Panc1 (cell line): ENCODE measurements around the gene DNAH12. TPM values are rescaled to one million over a fixed set of nuclear protein-coding genes. Genes with fewer than 3 reads are reported as not detected.

Experiments
- ATAC-seq: fragments of 200-7000 bp; cut with Tn5 transposase; 2 replicates; pipeline ENCODE4 v1.9.1; 2020; ENCODE audit warnings: mild to moderate bottlenecking, moderate library complexity
- BruUV-seq: library from RNA; stranded (reverse); fragments of 400-500 nt; replicated peaks from 2 replicates; lab custom pipeline; 2021; lab: Mats Ljungman, UMichigan
- CTCF ChIA-PET: fragments of 300-600 bp; sonication (Branson Sonifier 250); formaldehyde crosslinking; loops from one replicate; lab custom pipeline; 2022; ENCODE audit warnings: antibody characterized with exemption; lab: Charles Lee
- POLR2A ChIA-PET: fragments of 300-600 bp; sonication (Branson Sonifier 250); formaldehyde crosslinking; loops from one replicate; lab custom pipeline; 2022; ENCODE audit warnings: antibody characterized with exemption; lab: Charles Lee
- DNase-seq: peaks from one replicate; pipeline ENCODE4 v3.0.0-alpha.2; 2010; ENCODE audit warnings: low read depth, low spot score
- H3K27ac ChIP-seq: 2 replicates; pipeline ENCODE4 v1.5.1; 2011; ENCODE audit warnings: mild to moderate bottlenecking, low read length, inconsistent platforms
- H3K27me3 ChIP-seq: fragments of 200-500 bp; sonication (Bioruptor generic); 2 replicates; pipeline ENCODE4 v1.6.0; 2014; ENCODE audit warnings: low read length, inconsistent platforms; ENCODE audit not compliant: control insufficient read depth, insufficient read depth
- H3K36me3 ChIP-seq: fragments of 200-500 bp; sonication (Bioruptor generic); 2 replicates; pipeline ENCODE4 v1.5.1; 2014; ENCODE audit warnings: inconsistent platforms, mild to moderate bottlenecking, low read length, moderate library complexity; ENCODE audit not compliant: control insufficient read depth, insufficient read depth
- H3K4me1 ChIP-seq: 2 replicates; pipeline ENCODE4 v1.5.1; 2011; ENCODE audit warnings: inconsistent platforms, mild to moderate bottlenecking, low read length, moderate library complexity; ENCODE audit not compliant: control insufficient read depth, insufficient read depth
- H3K4me3 ChIP-seq, 2 experiments: 2 replicates each; pipeline ENCODE4 v1.5.1; 2011 to 2012; ENCODE audit warnings: low read depth in 2 of 2, low read length in 2 of 2, mild to moderate bottlenecking in 2 of 2, inconsistent platforms in 1 of 2, moderate library complexity in 1 of 2
- H3K9me3 ChIP-seq: fragments of 200-500 bp; sonication (Bioruptor generic); 2 replicates; pipeline ENCODE4 v1.5.1; 2014; ENCODE audit warnings: low read depth, mild to moderate bottlenecking, inconsistent platforms, low read length, moderate library complexity; ENCODE audit not compliant: control insufficient read depth, insufficient read depth
- POLR2AphosphoS5 ChIP-seq: IDR thresholded peaks from 2 replicates; pipeline ENCODE4 v1.6.1; 2012; ENCODE audit warnings: mild to moderate bottlenecking, low read depth, low read length, moderate library complexity
- SIN3A ChIP-seq: IDR thresholded peaks from 2 replicates; pipeline ENCODE4 v1.6.1; 2012; ENCODE audit warnings: low read depth, mild to moderate bottlenecking, low read length, moderate library complexity, borderline replicate concordance; ENCODE audit not compliant: insufficient read depth
- TCF7L2 ChIP-seq: IDR thresholded peaks from 2 replicates; pipeline ENCODE4 v1.6.1; 2011; ENCODE audit warnings: mild to moderate bottlenecking, low read depth, low read length, inconsistent platforms
- in situ Hi-C: cut with HindIII; loops from 2 replicates; pipeline ENCODE4 v1.10.0; 2016; ENCODE audit warnings: low sequenced_read_pairs, low pct_unique_long_range_greater_than_20kb
- intact Hi-C: fragments of 100-400 bp; cut with micrococcal nuclease; formaldehyde crosslinking; loops from one replicate; pipeline ENCODE4 v1.10.0; 2022; ENCODE audit not compliant: unreplicated experiment
- total RNA-seq: library from RNA; stranded (reverse); gene quantifications from one replicate; pipeline ENCODE4 v1.2.1, GENCODE V29; 2021; ENCODE audit not compliant: unreplicated experiment
- TF ChIP-seq, protein P1 (sequence below): fragments of 450-650 bp; IDR thresholded peaks from 2 replicates; pipeline ENCODE4 v1.5.1; 2017; ENCODE audit warnings: mild to moderate bottlenecking
- TF ChIP-seq, protein P2 (sequence below), 2 experiments: IDR thresholded peaks; 2 replicates each; pipeline ENCODE4 v1.6.1; 2011 to 2012; ENCODE audit warnings: low read depth in 2 of 2, control low read depth in 1 of 2, low read length in 1 of 2, mild to moderate bottlenecking in 1 of 2, moderate library complexity in 1 of 2; ENCODE audit not compliant: insufficient read depth in 1 of 2

The DNAH12 gene
- total RNA-seq, 1 experiment from 2014 or later = 0.21 TPM

- Histone ChIP-seq H3K36me3 (no peaks in the 10 kb centered on the region), H3K9me3 (no peaks in the 10 kb centered on the region), H3K27ac (no peak overlapping the region), H3K4me1 (no peaks in the 10 kb centered on the region), H3K4me3 (no peak overlapping the region), H3K27me3 (no peaks in the 10 kb centered on the region)
- intact Hi-C loops = no loop called here
- ChIA-PET POLR2A (interaction anchor here (0.7 kb wide), 1 partner anchor 42 kb away, joined by 11 read pairs; no protein-coding TSS in a partner anchor), CTCF (no interaction called here)
- no TSS peak for BruUV-seq
- DNase-seq = no peak
- TF ChIP-seq, protein P1, sequence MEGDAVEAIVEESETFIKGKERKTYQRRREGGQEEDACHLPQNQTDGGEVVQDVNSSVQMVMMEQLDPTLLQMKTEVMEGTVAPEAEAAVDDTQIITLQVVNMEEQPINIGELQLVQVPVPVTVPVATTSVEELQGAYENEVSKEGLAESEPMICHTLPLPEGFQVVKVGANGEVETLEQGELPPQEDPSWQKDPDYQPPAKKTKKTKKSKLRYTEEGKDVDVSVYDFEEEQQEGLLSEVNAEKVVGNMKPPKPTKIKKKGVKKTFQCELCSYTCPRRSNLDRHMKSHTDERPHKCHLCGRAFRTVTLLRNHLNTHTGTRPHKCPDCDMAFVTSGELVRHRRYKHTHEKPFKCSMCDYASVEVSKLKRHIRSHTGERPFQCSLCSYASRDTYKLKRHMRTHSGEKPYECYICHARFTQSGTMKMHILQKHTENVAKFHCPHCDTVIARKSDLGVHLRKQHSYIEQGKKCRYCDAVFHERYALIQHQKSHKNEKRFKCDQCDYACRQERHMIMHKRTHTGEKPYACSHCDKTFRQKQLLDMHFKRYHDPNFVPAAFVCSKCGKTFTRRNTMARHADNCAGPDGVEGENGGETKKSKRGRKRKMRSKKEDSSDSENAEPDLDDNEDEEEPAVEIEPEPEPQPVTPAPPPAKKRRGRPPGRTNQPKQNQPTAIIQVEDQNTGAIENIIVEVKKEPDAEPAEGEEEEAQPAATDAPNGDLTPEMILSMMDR = no peak
- TF ChIP-seq TCF7L2 (no peak), POLR2AphosphoS5 (no peak), SIN3A (no peak)
- TF ChIP-seq, protein P2, sequence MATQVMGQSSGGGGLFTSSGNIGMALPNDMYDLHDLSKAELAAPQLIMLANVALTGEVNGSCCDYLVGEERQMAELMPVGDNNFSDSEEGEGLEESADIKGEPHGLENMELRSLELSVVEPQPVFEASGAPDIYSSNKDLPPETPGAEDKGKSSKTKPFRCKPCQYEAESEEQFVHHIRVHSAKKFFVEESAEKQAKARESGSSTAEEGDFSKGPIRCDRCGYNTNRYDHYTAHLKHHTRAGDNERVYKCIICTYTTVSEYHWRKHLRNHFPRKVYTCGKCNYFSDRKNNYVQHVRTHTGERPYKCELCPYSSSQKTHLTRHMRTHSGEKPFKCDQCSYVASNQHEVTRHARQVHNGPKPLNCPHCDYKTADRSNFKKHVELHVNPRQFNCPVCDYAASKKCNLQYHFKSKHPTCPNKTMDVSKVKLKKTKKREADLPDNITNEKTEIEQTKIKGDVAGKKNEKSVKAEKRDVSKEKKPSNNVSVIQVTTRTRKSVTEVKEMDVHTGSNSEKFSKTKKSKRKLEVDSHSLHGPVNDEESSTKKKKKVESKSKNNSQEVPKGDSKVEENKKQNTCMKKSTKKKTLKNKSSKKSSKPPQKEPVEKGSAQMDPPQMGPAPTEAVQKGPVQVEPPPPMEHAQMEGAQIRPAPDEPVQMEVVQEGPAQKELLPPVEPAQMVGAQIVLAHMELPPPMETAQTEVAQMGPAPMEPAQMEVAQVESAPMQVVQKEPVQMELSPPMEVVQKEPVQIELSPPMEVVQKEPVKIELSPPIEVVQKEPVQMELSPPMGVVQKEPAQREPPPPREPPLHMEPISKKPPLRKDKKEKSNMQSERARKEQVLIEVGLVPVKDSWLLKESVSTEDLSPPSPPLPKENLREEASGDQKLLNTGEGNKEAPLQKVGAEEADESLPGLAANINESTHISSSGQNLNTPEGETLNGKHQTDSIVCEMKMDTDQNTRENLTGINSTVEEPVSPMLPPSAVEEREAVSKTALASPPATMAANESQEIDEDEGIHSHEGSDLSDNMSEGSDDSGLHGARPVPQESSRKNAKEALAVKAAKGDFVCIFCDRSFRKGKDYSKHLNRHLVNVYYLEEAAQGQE (IDR thresholded peaks at IDR 0.05; ENCODE audit: insufficient read depth in 1 of 2, low read depth in 2 of 2, low read length in 1 of 2) = no peak
- ATAC-seq = no peak
- in situ Hi-C loops = no loop called here
Measured at GRCh38 chr3:57279685-57280084, 264.5 kb downstream of the DNAH12 start.

DNA sequence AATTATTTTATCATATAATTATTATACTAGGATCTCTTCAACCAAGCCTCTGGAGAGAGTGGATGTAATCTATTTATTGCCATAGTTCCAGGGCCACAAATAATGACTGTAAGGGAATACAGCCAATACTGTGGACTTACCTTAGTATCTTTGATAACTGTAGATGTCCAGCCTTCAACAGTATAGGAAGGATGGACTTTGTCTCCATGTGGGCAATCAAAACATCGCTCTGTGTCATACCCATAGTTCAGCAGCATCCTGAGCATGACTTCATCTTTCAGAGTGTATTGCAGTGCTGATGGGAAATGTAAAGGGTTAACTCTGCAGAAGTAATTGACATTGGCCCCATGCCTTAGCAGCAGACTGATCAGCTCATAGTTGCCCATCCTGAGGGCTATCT, 265.9 kb downstream of the DNAH12 start:
- no peaks in the 10 kb centered on the region for H3K4me1 ChIP-seq
- H3K27ac ChIP-seq = no peak overlapping the region
- BruUV-seq = no TSS peak
- H3K4me3 ChIP-seq = no peak overlapping the region
- in situ Hi-C loops = no loop called here
- ATAC-seq = no peak
- TF ChIP-seq, protein P2 (IDR thresholded peaks at IDR 0.05; ENCODE audit: insufficient read depth in 1 of 2, low read depth in 2 of 2, low read length in 1 of 2) = no peak
- TF ChIP-seq, protein P1 = no peak
- no peak for TF ChIP-seq POLR2AphosphoS5
- no peak for TF ChIP-seq SIN3A
- TF ChIP-seq TCF7L2 = no peak
- H3K36me3 ChIP-seq = no peaks in the 10 kb centered on the region; the same call in 1 of the 2 replicates
- intact Hi-C loops = no loop called here
- ChIA-PET CTCF (no interaction called here), POLR2A (no interaction called here)
- DNase-seq = no peak
- no peaks in the 10 kb centered on the region for H3K9me3 ChIP-seq
- no peaks in the 10 kb centered on the region for H3K27me3 ChIP-seq
